ENCODE results near the gene DLGAP1. TPM values are rescaled to one million over a fixed set of nuclear protein-coding genes. Genes with fewer than 3 reads are reported as not detected.

DLGAP1 gene
- total RNA-seq, 1 experiment from 2014 or later, result 0.39 TPM

- no peak for TF ChIP-seq CTCF (IDR thresholded peaks at IDR 0.05 in 2 of 3, conservative IDR thresholded peaks at IDR 0.05 in 1 of 3; ENCODE audit: borderline replicate concordance in 1 of 3, insufficient read depth in 1 of 3, low read depth in 2 of 3, low read length in 2 of 3)
- no peak for TF ChIP-seq POLR2A (IDR thresholded peaks at IDR 0.05; ENCODE audit: borderline replicate concordance, extremely low read depth, insufficient read depth, insufficient read length)
- no peak for TF ChIP-seq FOSL1 (IDR thresholded peaks at IDR 0.05; ENCODE audit: low read depth)
Measured at GRCh38 chr18:3513481-3513880, 941.6 kb downstream of the DLGAP1 start (continued).

GRCh38 chr18:3511980-3512379, 943.1 kb downstream of the DLGAP1 start:
- H3K36me3 ChIP-seq (ENCODE audit: control insufficient read depth in 1 of 2, insufficient read depth in 2 of 2, low read length in 2 of 2), result no peaks in the 10 kb centered on the region
- H3K9ac ChIP-seq (ENCODE audit: low read length), result no peak overlapping the region
- H3K27ac ChIP-seq (ENCODE audit: low read depth, low read length), result no peak overlapping the region
- CTCF ChIA-PET, result no interaction called here
- H2AFZ ChIP-seq (ENCODE audit: low read depth, low read length, poor library complexity, severe bottlenecking), result no peak overlapping the region
- no TSS peak for BruUV-seq (replicated peaks)
- H3K27me3 ChIP-seq (ENCODE audit: insufficient read depth, low read length), result no peaks in the 10 kb centered on the region
- no peaks in the 10 kb centered on the region for H3K9me3 ChIP-seq (ENCODE audit: control insufficient read depth in 1 of 2, insufficient read depth in 1 of 2, low read depth in 1 of 2, low read length in 2 of 2)
- POLR2A ChIA-PET, result no interaction called here
- no peaks in the 10 kb centered on the region; a peak in 1 of 4 replicates for H3K4me1 ChIP-seq (ENCODE audit: control insufficient read depth in 1 of 2, insufficient read depth in 2 of 2, low read length in 2 of 2)
- RAD21 ChIA-PET (ENCODE audit: low non-redundant PET in 1 of 2, low total read pairs in 2 of 2, uncharacterized antibody in 2 of 2, unreplicated experiment in 2 of 2), result no interaction called here
- H3K4me3 ChIP-seq (replicated peaks in 1 of 2; ENCODE audit: low read depth in 1 of 2, low read length in 2 of 2), result no peak overlapping the region
- no peaks in the 10 kb centered on the region for H4K20me1 ChIP-seq (ENCODE audit: insufficient read depth)
- intact Hi-C loops (cut with micrococcal nuclease), result no loop called here
- H3K4me2 ChIP-seq (ENCODE audit: low read length), result no peak overlapping the region
- TF ChIP-seq MAX (IDR thresholded peaks at IDR 0.05) (no peak), RAD21 (IDR thresholded peaks at IDR 0.05; ENCODE audit: low read depth) (no peak), SIN3A (IDR thresholded peaks at IDR 0.05; ENCODE audit: low read depth) (no peak), CTCF (IDR thresholded peaks at IDR 0.05 in 2 of 3, conservative IDR thresholded peaks at IDR 0.05 in 1 of 3; ENCODE audit: borderline replicate concordance in 1 of 3, insufficient read depth in 1 of 3, low read depth in 2 of 3, low read length in 2 of 3) (no peak), SRF (IDR thresholded peaks at IDR 0.05; ENCODE audit: low read depth) (no peak), EGR1 (IDR thresholded peaks at IDR 0.05; ENCODE audit: low read depth) (no peak), EZH2 (IDR thresholded peaks at IDR 0.05) (no peak), ZFX (IDR thresholded peaks at IDR 0.05) (no peak), ELF1 (IDR thresholded peaks at IDR 0.05; ENCODE audit: borderline replicate concordance, low read depth) (no peak), CEBPB (IDR thresholded peaks at IDR 0.05; ENCODE audit: low read depth) (no peak), POLR2AphosphoS5 (IDR thresholded peaks at IDR 0.05; ENCODE audit: low read depth, low read length) (no peak), ZBTB33 (IDR thresholded peaks at IDR 0.05; ENCODE audit: extremely low read depth, insufficient replicate concordance, low read length) (no peak), REST (IDR thresholded peaks at IDR 0.05; ENCODE audit: low read depth) (no peak)
- H3K9me2 ChIP-seq (ENCODE audit: insufficient read depth), result no peaks in the 10 kb centered on the region
- no peak for ATAC-seq
- no peaks in the 10 kb centered on the region for H3K79me2 ChIP-seq (ENCODE audit: insufficient read depth, low read length)
- no peak for DNase-seq (ENCODE audit: low read depth, low spot score)

Measured in HCT116 (cell line).